Kidney (tissue), 14 donors: ENCODE data around the gene ODAD3. TPM values are rescaled to one million over a fixed set of nuclear protein-coding genes. Genes with fewer than 3 reads are reported as not detected.

Source experiments
- DNase-seq, 5 donors: peaks; one replicate each; pipeline ENCODE4 v3.0.0-alpha.2; 2013 to 2020
- FAIRE-seq: peaks from 2 replicates; lab custom pipeline; 2012; peaks lifted over from hg19 to GRCh38; lab: Jason Lieb, UNC
- H3K27ac ChIP-seq, 2 donors: one replicate each; pipeline ENCODE4 v1.7.0; 2013; ENCODE audit warnings: low read depth in 2 of 2, low read length in 2 of 2, inconsistent platforms in 1 of 2
- H3K27me3 ChIP-seq: one replicate; pipeline ENCODE4 v1.7.1; 2013; ENCODE audit warnings: low read length, inconsistent platforms; ENCODE audit not compliant: control insufficient read depth, insufficient read depth
- H3K36me3 ChIP-seq, 3 donors: one replicate each; pipeline versions ENCODE4 v1.7.0 to v1.7.1; 2013; ENCODE audit warnings: low read length in 3 of 3, control low read depth in 1 of 3, inconsistent platforms in 1 of 3; ENCODE audit not compliant: insufficient read depth in 3 of 3, control insufficient read depth in 2 of 3
- H3K4me1 ChIP-seq, 3 donors: one replicate each; pipeline versions ENCODE4 v1.7.0 to v1.7.1; 2013; ENCODE audit warnings: low read length in 3 of 3, inconsistent platforms in 1 of 3, low read depth in 1 of 3; ENCODE audit not compliant: control insufficient read depth in 2 of 3, insufficient read depth in 2 of 3
- H3K4me3 ChIP-seq, 3 donors: one replicate each; pipeline versions ENCODE4 v1.7.0 to v1.8.1; 2013; ENCODE audit warnings: low read length in 3 of 3, control low read depth in 1 of 3, inconsistent platforms in 1 of 3
- H3K9ac ChIP-seq, 3 donors: one replicate each; pipeline versions ENCODE4 v1.7.0 to v1.7.1; 2013; ENCODE audit warnings: low read length in 3 of 3, control low read depth in 1 of 3, inconsistent platforms in 1 of 3
- H3K9me3 ChIP-seq, 3 donors: one replicate each; pipeline versions ENCODE4 v1.7.0 to v1.7.1; 2013; ENCODE audit warnings: low read length in 3 of 3, control low read depth in 1 of 3, inconsistent platforms in 1 of 3; ENCODE audit not compliant: control insufficient read depth in 2 of 3, insufficient read depth in 1 of 3
- CTCF ChIP-seq: IDR thresholded peaks from 3 replicates; pipeline ENCODE4 v1.5.1; 2012; ENCODE audit warnings: mild to moderate bottlenecking, moderate library complexity, borderline replicate concordance; ENCODE audit not compliant: insufficient read depth; ENCODE audit errors: extremely low read depth
- intact Hi-C: fragments of 100-400 bp; cut with DNase I; formaldehyde crosslinking; loops from one replicate; pipeline ENCODE4 v1.11.1; 2022
- polyA plus RNA-seq: library from polyadenylated mRNA; stranded (reverse); fragments of 350-450 nt; fragmentation: Illumina TruSeq; extraction: RNeasy Lipid Tissue Mini Kit (QIAGEN cat#74804); gene quantifications from one replicate; pipeline ENCODE4 v1.2.3, GENCODE V29; 2014; ENCODE audit warnings: low read depth, low replicate concordance; ENCODE audit not compliant: insufficient read depth
- total RNA-seq: library from RNA; stranded (reverse); fragmentation: NEBNext Ultra II Directional; extraction: Animal tissue kit (Norgen Biotek cat#: 25700); gene quantifications from one replicate; pipeline ENCODE4 v1.2.1, GENCODE V29; 2021
- donor health status: control.
- donor health status: control.
- donor health status: control.
- donor health status: control.
- donor health status: control.
- donor health status: DM: yes; HTN: yes; CAD: no.
- donor health status: Normal renal cell carcinoma (clear cell type).

The ODAD3 gene
- total and polyA plus RNA-seq, 2 donors from 2014 or later, result 1.5 to 7.1 TPM

GRCh38 chr19:11465600-11465999 lies 30.7 kb upstream of the ODAD3 start:
- H3K4me1 ChIP-seq, result no peaks in the 10 kb centered on the region
- no peak for TF ChIP-seq CTCF
- FAIRE-seq, result no peak

GRCh38 chr19:11464333-11465265 lies 29.7 kb upstream of the ODAD3 start:
- no peaks in the 10 kb centered on the region for H3K9me3 ChIP-seq
- no peaks in the 10 kb centered on the region for H3K36me3 ChIP-seq
- no peaks in the 10 kb centered on the region for H3K4me1 ChIP-seq
- H3K4me3 ChIP-seq, result peak overlapping the region in 1 of 3 donors; percentile 21
- DNase-seq, result no peak
- H3K27me3 ChIP-seq, result no peaks in the 10 kb centered on the region
- no peak overlapping the region for H3K9ac ChIP-seq
- no peak for FAIRE-seq
- intact Hi-C loops, result no loop called here
- H3K27ac ChIP-seq, result no peak overlapping the region
- no peak for TF ChIP-seq CTCF

More at GRCh38 chr19:11465600-11465999, 30.7 kb upstream of the ODAD3 start:
- no peak overlapping the region for H3K9ac ChIP-seq
- no peaks in the 10 kb centered on the region for H3K36me3 ChIP-seq
- H3K27me3 ChIP-seq, result no peaks in the 10 kb centered on the region
- intact Hi-C loops, result no loop called here
- H3K9me3 ChIP-seq, result no peaks in the 10 kb centered on the region
- H3K27ac ChIP-seq, result no peak overlapping the region
- H3K4me3 ChIP-seq, result no peak overlapping the region
- no peak for DNase-seq

DNA sequence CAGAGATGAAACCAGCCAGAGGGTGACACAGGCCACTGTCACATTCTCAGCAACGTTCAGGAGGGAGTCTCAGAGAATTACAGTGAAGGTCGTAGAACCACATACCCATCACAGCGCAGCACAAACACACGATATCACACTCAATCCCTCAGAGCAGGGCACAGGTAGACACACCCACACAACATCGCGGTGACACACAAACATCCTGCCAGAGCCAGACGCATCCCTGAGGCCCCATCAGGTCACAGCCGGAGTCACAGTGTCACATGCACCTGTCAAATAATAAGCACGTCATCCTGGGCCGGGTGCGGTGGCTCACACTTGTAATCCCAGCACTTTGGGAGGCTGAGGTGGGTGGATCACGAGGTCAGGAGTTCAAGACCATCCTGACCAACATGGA lies 28.5 kb upstream of the ODAD3 start:
- Histone ChIP-seq H3K9me3 (no peaks in the 10 kb centered on the region), H3K27ac (no peak overlapping the region), H3K36me3 (no peaks in the 10 kb centered on the region), H3K4me3 (no peak overlapping the region), H3K9ac (no peak overlapping the region), H3K27me3 (no peaks in the 10 kb centered on the region), H3K4me1 (no peaks in the 10 kb centered on the region)
- TF ChIP-seq CTCF, result no peak
- DNase-seq (no peak), FAIRE-seq (no peak)
- intact Hi-C loops, result no loop called here
